ENCODE results near the gene LAMA3.
A peak's percentile ranks its signal among the peaks of the same experiment; 100 is the strongest.

The LAMA3 gene

DNA sequence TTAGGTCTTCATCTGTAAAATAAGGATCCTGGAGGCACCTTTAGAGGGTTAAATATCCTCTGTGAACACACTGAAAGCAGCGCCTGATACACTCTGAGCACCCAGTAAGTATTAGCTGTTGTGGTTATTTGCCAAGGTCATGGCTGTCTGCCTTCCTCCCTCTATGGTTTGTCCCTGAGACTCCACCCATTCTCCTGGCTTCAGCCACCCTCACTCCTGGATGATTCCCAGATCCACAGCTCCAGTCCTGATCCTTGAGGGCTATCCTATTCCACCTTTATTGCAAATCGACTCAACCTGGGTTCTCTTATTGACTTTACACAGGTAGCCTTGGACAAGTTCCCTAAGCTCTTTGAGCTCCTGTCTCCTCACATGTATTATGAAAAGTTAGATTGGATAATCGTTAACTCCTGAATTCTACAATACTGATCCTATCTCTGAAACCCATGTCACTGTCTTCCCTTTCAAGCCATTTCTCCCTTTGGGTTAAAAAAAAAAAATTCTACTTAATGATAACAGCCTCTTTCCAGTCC, 162.3 kb downstream of the LAMA3 start:
- Histone ChIP-seq H3K27ac (no peak overlapping the region), H3K9me3 (ENCODE audit: severe bottlenecking) (no peaks in the 10 kb centered on the region), H3K36me3 (peaks cover 7% of the 10 kb centered on the region; the same call in 1 of the 2 replicates), H3K4me3 (ENCODE audit: low read depth, low read length) (no peak overlapping the region), H3K27me3 (ENCODE audit: insufficient read depth, low read depth, severe bottlenecking) (no peaks in the 10 kb centered on the region)
- TF ChIP-seq CTCF (IDR thresholded peaks at IDR 0.05; ENCODE audit: low read depth, low read length): no peak
- DNase-seq: no peak

GRCh38 chr18:23852236-23853045, 163.2 kb downstream of the LAMA3 start:
- TF ChIP-seq CTCF (IDR thresholded peaks at IDR 0.05; ENCODE audit: low read depth, low read length): no peak
- H3K4me3 ChIP-seq (ENCODE audit: low read depth, low read length): no peak overlapping the region
- peaks cover 6% of the 10 kb centered on the region; the same call in 1 of the 2 replicates for H3K36me3 ChIP-seq
- no peak overlapping the region for H3K27ac ChIP-seq
- DNase-seq: no peak
- no peaks in the 10 kb centered on the region for H3K9me3 ChIP-seq (ENCODE audit: severe bottlenecking)
- no peaks in the 10 kb centered on the region for H3K27me3 ChIP-seq (ENCODE audit: insufficient read depth, low read depth, severe bottlenecking)

GRCh38 chr18:23853448-23854195, 164.4 kb downstream of the LAMA3 start:
- no peaks in the 10 kb centered on the region for H3K27me3 ChIP-seq (ENCODE audit: insufficient read depth, low read depth, severe bottlenecking)
- no peaks in the 10 kb centered on the region for H3K36me3 ChIP-seq
- no peak overlapping the region for H3K27ac ChIP-seq
- no peak overlapping the region for H3K4me3 ChIP-seq (ENCODE audit: low read depth, low read length)
- no peaks in the 10 kb centered on the region for H3K9me3 ChIP-seq (ENCODE audit: severe bottlenecking)
- TF ChIP-seq CTCF (IDR thresholded peaks at IDR 0.05; ENCODE audit: low read depth, low read length): no peak
- no peak for DNase-seq

- Histone ChIP-seq H3K4me3 (ENCODE audit: low read depth, low read length) (no peak overlapping the region), H3K9me3 (ENCODE audit: severe bottlenecking) (no peaks in the 10 kb centered on the region), H3K27ac (no peak overlapping the region), H3K27me3 (ENCODE audit: insufficient read depth, low read depth, severe bottlenecking) (no peaks in the 10 kb centered on the region), H3K36me3 (peaks cover 6% of the 10 kb centered on the region; the same call in 1 of the 2 replicates)
- DNase-seq: no peak
- TF ChIP-seq CTCF (IDR thresholded peaks at IDR 0.05; ENCODE audit: low read depth, low read length): no peak
Observed at GRCh38 chr18:23855721-23856120, 166.5 kb downstream of the LAMA3 start.

GRCh38 chr18:23856466-23857163, 167.4 kb downstream of the LAMA3 start:
- Histone ChIP-seq H3K36me3 (peaks cover 6% of the 10 kb centered on the region; the same call in 1 of the 2 replicates), H3K27me3 (ENCODE audit: insufficient read depth, low read depth, severe bottlenecking) (no peaks in the 10 kb centered on the region), H3K9me3 (ENCODE audit: severe bottlenecking) (no peaks in the 10 kb centered on the region), H3K4me3 (ENCODE audit: low read depth, low read length) (no peak overlapping the region), H3K27ac (no peak overlapping the region)
- DNase-seq: peak; percentile 15
- TF ChIP-seq CTCF (IDR thresholded peaks at IDR 0.05; ENCODE audit: low read depth, low read length): no peak

All from WERI-Rb-1 (cell line).